Smooth muscle cell (in vitro differentiated cells): ENCODE data around the gene LDLRAD4. TPM values are rescaled to one million over a fixed set of nuclear protein-coding genes. Genes with fewer than 3 reads are reported as not detected.

Experiments
- DNase-seq: peaks from one replicate; lab custom pipeline; 2025; ENCODE audit not compliant: unreplicated experiment; lab: John Stamatoyannopoulos, UW
- H2AFZ ChIP-seq: fragments of 200-600 bp; sonication (generic); 2 replicates; pipeline ENCODE4 v1.6.0; 2016; ENCODE audit warnings: antibody characterized with exemption, low read depth, mild to moderate bottlenecking
- H3F3A ChIP-seq: fragments of 200-600 bp; sonication (generic); 2 replicates; pipeline ENCODE4 v1.6.0; 2017; ENCODE audit warnings: antibody characterized with exemption, low read depth
- H3K27ac ChIP-seq: fragments of 200-600 bp; sonication (generic); 2 replicates; pipeline ENCODE4 v1.5.1; 2016; ENCODE audit warnings: low read depth, mild to moderate bottlenecking
- H3K27me3 ChIP-seq: fragments of 200-600 bp; sonication (generic); 2 replicates; pipeline ENCODE4 v1.6.1; 2016; ENCODE audit warnings: low read depth, mild to moderate bottlenecking
- H3K36me3 ChIP-seq: fragments of 200-600 bp; sonication (generic); 2 replicates; pipeline ENCODE4 v1.5.1; 2016; ENCODE audit warnings: low read depth
- H3K4me1 ChIP-seq: fragments of 200-600 bp; sonication (generic); 2 replicates; pipeline ENCODE4 v1.5.1; 2016; ENCODE audit warnings: low read depth
- H3K4me2 ChIP-seq: fragments of 200-600 bp; sonication (generic); 2 replicates; pipeline ENCODE4 v1.6.0; 2016; ENCODE audit warnings: mild to moderate bottlenecking
- H3K4me3 ChIP-seq: fragments of 200-600 bp; sonication (generic); 2 replicates; pipeline ENCODE4 v1.5.1; 2016; ENCODE audit warnings: mild to moderate bottlenecking
- H3K79me2 ChIP-seq: fragments of 200-600 bp; sonication (generic); 2 replicates; pipeline ENCODE4 v1.6.0; 2016; ENCODE audit warnings: low read depth, mild to moderate bottlenecking
- H3K9ac ChIP-seq: fragments of 200-600 bp; sonication (generic); 2 replicates; pipeline ENCODE4 v1.6.0; 2016; ENCODE audit warnings: low read depth
- H3K9me3 ChIP-seq: fragments of 200-600 bp; sonication (generic); replicated peaks from 2 replicates; pipeline ENCODE4 v1.5.1; 2016; ENCODE audit warnings: low read depth
- H4K20me1 ChIP-seq: fragments of 200-600 bp; sonication (generic); 2 replicates; pipeline ENCODE4 v1.6.0; 2016; ENCODE audit warnings: low read depth
- WGBS: methylation state at CpG from one replicate; pipeline ENCODE4 v1.1.7; 2016; ENCODE audit warnings: low lambda C conversion rate; 5-methylcytosine and 5-hydroxymethylcytosine counted together
- polyA plus RNA-seq: library from polyadenylated mRNA; unstranded; fragments of >200 nt; fragmentation: Nextera tagmentation; extraction: Ambion mirVana; gene quantifications from 2 replicates; pipeline ENCODE4 v1.2.1, GENCODE V29; 2016
- total RNA-seq: library from RNA; depleted of rRNA; stranded (reverse); fragments of >200 nt; gene quantifications from 2 replicates; pipeline ENCODE4 v1.2.3, GENCODE V29; 2014
- TF ChIP-seq, protein P1 (sequence below): fragments of 200-600 bp; sonication (generic); IDR thresholded peaks from 2 replicates; pipeline ENCODE4 v1.5.1; 2017; ENCODE audit warnings: borderline replicate concordance, mild to moderate bottlenecking, antibody characterized with exemption; ENCODE audit not compliant: insufficient read depth, poor library complexity, severe bottlenecking

The LDLRAD4 gene
- total and polyA plus RNA-seq, 2 experiments from 2014 or later: 36.2 to 48.3 TPM

- DNase-seq: no peak
- Histone ChIP-seq H3K27ac (no peak overlapping the region), H3K4me1 (no peaks in the 10 kb centered on the region), H3K4me2 (no peak overlapping the region), H4K20me1 (peaks cover 9% of the 10 kb centered on the region), H3K9ac (no peak overlapping the region), H3K36me3 (no peaks in the 10 kb centered on the region), H2AFZ (no peak overlapping the region), H3K4me3 (no peak overlapping the region), H3F3A (no peaks in the 10 kb centered on the region), H3K27me3 (no peaks in the 10 kb centered on the region), H3K79me2 (peaks cover 23% of the 10 kb centered on the region), H3K9me3 (no peaks in the 10 kb centered on the region)
- WGBS: 93% methylated on average over 6 of the region's 6 CpGs
- TF ChIP-seq, protein P1, sequence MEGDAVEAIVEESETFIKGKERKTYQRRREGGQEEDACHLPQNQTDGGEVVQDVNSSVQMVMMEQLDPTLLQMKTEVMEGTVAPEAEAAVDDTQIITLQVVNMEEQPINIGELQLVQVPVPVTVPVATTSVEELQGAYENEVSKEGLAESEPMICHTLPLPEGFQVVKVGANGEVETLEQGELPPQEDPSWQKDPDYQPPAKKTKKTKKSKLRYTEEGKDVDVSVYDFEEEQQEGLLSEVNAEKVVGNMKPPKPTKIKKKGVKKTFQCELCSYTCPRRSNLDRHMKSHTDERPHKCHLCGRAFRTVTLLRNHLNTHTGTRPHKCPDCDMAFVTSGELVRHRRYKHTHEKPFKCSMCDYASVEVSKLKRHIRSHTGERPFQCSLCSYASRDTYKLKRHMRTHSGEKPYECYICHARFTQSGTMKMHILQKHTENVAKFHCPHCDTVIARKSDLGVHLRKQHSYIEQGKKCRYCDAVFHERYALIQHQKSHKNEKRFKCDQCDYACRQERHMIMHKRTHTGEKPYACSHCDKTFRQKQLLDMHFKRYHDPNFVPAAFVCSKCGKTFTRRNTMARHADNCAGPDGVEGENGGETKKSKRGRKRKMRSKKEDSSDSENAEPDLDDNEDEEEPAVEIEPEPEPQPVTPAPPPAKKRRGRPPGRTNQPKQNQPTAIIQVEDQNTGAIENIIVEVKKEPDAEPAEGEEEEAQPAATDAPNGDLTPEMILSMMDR: no peak
Measured at GRCh38 chr18:13463526-13464210, 245.1 kb downstream of the LDLRAD4 start.

DNA sequence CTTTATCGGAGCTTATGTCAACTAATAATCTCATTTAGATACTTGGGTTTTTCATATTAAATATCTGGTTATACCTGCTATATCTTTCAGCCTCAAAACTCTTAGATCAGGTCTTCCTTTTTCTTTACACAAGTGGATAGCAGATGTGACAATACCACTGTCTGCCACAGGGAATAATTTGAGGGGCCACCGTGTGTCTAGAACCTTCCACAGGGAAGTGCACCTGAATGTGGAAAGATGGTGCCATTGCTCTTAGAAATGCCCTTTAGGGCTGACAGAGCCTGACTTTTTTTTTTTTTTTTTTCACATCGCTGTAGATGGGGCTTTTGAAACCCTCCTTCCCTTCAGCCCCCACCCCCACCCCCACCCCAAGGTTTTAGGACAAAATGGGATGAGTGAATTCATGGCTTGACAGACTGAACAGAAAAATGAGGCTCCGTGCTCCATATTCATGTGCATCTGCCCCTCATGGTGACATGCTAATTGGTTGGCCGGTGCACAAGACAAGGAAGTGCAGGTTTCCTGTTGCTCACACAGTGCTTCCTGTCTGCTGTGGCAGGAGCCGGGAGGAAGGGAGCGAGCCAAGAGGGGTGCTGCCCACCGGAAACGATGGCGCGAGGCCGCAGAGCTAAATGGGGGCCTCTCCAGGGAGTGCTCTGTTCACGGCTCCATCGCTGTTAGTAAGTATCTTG is 246.0 kb downstream of the LDLRAD4 start:
- DNase-seq: no peak
- H4K20me1 ChIP-seq: peaks cover 9% of the 10 kb centered on the region

GRCh38 chr18:13465124-13465446 is 246.5 kb downstream of the LDLRAD4 start:
- Histone ChIP-seq H3K4me2 (no peak overlapping the region), H3K27me3 (no peaks in the 10 kb centered on the region), H4K20me1 (peaks cover 9% of the 10 kb centered on the region), H3K36me3 (no peaks in the 10 kb centered on the region), H2AFZ (no peak overlapping the region), H3K9me3 (no peaks in the 10 kb centered on the region), H3K4me1 (no peaks in the 10 kb centered on the region), H3F3A (no peaks in the 10 kb centered on the region), H3K4me3 (no peak overlapping the region), H3K27ac (no peak overlapping the region), H3K9ac (no peak overlapping the region), H3K79me2 (peaks cover 25% of the 10 kb centered on the region)
- DNase-seq: no peak
- WGBS: 93% methylated on average over 4 of the region's 4 CpGs
- TF ChIP-seq, protein P1: no peak

More for the DNA sequence above, 246.0 kb downstream of the LDLRAD4 start:
- TF ChIP-seq, protein P1: no peak
- Histone ChIP-seq H3K27me3 (no peaks in the 10 kb centered on the region), H3K27ac (no peak overlapping the region), H3K4me2 (no peak overlapping the region), H3K79me2 (peaks cover 25% of the 10 kb centered on the region), H2AFZ (no peak overlapping the region), H3K9ac (no peak overlapping the region), H3K36me3 (no peaks in the 10 kb centered on the region), H3K9me3 (no peaks in the 10 kb centered on the region), H3F3A (no peaks in the 10 kb centered on the region), H3K4me1 (no peaks in the 10 kb centered on the region), H3K4me3 (no peak overlapping the region)
- WGBS: 90% methylated on average over 14 of the region's 14 CpGs
